ENCODE data around the gene EIF5AL1. TPM values are rescaled to one million over a fixed set of nuclear protein-coding genes. Genes with fewer than 3 reads are reported as not detected.
"Not testable (repeated sequence)": the region's sequence is repeated elsewhere in the genome, so short reads cannot be mapped to it uniquely, and the experiment has no call there.

The EIF5AL1 gene
- total and polyA plus RNA-seq, 2 of the 4 experiments (the other 2 are of a cell fraction), result 1.1 to 1.4 TPM

GRCh38 chr10:79547128-79547527 lies 34.8 kb downstream of the EIF5AL1 start:
- intact Hi-C loops (cut with micrococcal nuclease), result loop anchor here (10.0 kb wide), 1 partner anchor 588 kb away; the partner anchor contains the start of gene PLAC9
- H2AK5ac ChIP-seq (ENCODE audit: low read depth, low read length); H3K4me1 ChIP-seq (ENCODE audit: control insufficient read depth, insufficient read depth, low read length); H3K79me1 ChIP-seq (ENCODE audit: low read depth in 1 of 2, low read length in 2 of 2); H2BK120ac ChIP-seq (ENCODE audit: low read depth, low read length); H3K56ac ChIP-seq (ENCODE audit: extremely low read depth, insufficient read depth, low read length); ATAC-seq (ENCODE audit: low read depth); H2AK9ac ChIP-seq (replicated peaks; ENCODE audit: low read depth, low read length, poor library complexity); H2BK5ac ChIP-seq (ENCODE audit: low read depth, low read length, poor library complexity, severe bottlenecking); H3K9me1 ChIP-seq (ENCODE audit: insufficient read depth, low read length); H3K4me2 ChIP-seq (ENCODE audit: low read depth, low read length); H3K23ac ChIP-seq (ENCODE audit: low read depth, low read length); H4K20me1 ChIP-seq (ENCODE audit: insufficient read depth, low read length); H2BK20ac ChIP-seq (ENCODE audit: low read depth, low read length); H2BK15ac ChIP-seq (ENCODE audit: low read depth, low read length); H4K91ac ChIP-seq (ENCODE audit: insufficient read depth, low read depth, low read length); H3K9ac ChIP-seq (ENCODE audit: low read depth, low read length); dilution Hi-C loops (cut with HindIII; ENCODE audit: low sequenced_read_pairs, unreplicated experiment); H3K4me3 ChIP-seq (ENCODE audit: insufficient read depth, low read depth, low read length); H2AFZ ChIP-seq (replicated peaks; ENCODE audit: low read length, poor library complexity); H3K18ac ChIP-seq (ENCODE audit: low read depth, low read length); H3K14ac ChIP-seq (replicated peaks; ENCODE audit: low read depth, low read length); CTCF ChIA-PET; POLR2A ChIA-PET (ENCODE audit: unreplicated experiment); H4K5ac ChIP-seq (ENCODE audit: low read depth, low read length); H3K4ac ChIP-seq (ENCODE audit: low read depth, low read length); H4K8ac ChIP-seq (ENCODE audit: low read depth in 2 of 2, low read length in 2 of 2); H3K9me3 ChIP-seq (ENCODE audit: control insufficient read depth, insufficient read depth, low read length); DNase-seq; H3K27ac ChIP-seq (ENCODE audit: insufficient read depth, low read length); in situ Hi-C loops (cut with MboI; ENCODE audit: low sequenced_read_pairs); BruUV-seq (replicated peaks); H3K36me3 ChIP-seq (ENCODE audit: control insufficient read depth, insufficient read depth, low read length): not testable (repeated sequence)
- WGBS, 2 experiments (ENCODE audit: extremely low coverage in 2 of 2, insufficient read length in 1 of 2), result no CpG with 5 or more reads among the region's 2 CpGs
- peaks cover 36% of the 10 kb centered on the region for H3K27me3 ChIP-seq (ENCODE audit: control insufficient read depth, insufficient read depth, low read length)

Data from IMR-90 (cell line).